IPS DF 19.7 (cell line): ENCODE data around the gene IQUB.
"Not testable (repeated sequence)": the region's sequence is repeated elsewhere in the genome, so short reads cannot be mapped to it uniquely, and the experiment has no call there.

Source experiments
- DNase-seq: peaks from one replicate; pipeline ENCODE4 v3.0.0-alpha.2; 2013; ENCODE audit warnings: low read depth, low spot score

IQUB gene

DNA sequence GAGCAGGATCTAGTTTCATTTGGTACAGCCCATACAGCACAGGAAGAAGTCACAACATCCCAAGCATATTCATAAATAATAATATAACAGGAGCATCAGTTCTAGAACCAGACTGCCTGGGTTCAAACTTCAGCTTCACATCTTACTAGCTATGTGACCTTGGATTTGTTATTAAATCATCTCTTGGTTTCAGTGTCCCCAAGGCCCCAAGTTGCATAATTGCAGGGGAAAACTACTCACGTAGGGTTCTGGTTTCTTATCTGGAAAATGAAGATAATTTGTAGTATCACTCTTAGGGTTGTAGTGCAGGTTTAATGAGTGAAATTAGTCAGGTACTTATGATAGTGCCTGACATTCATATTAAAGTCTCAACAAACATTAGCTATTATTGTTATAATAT is 5.5 kb upstream of the IQUB start:
- DNase-seq: no peak

DNA sequence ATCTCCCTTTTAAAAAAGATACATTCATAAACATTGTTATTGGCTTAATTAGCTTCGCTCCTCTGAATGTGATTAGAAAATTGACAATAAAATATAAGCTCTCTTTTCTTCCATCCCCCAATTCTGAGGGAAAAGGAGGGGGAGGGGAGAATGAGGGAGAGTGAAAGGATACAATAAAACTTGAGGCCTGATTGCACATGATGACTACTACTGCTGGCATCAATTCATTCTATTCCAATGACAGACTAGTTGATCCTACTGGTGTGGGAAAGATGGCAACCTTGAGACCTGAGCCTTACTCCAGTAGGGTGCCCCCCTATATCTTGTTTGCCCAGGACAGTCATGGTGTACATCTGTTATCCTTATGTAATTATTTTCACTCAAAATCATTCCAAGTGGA is 4.5 kb upstream of the IQUB start:
- DNase-seq: no peak

DNA sequence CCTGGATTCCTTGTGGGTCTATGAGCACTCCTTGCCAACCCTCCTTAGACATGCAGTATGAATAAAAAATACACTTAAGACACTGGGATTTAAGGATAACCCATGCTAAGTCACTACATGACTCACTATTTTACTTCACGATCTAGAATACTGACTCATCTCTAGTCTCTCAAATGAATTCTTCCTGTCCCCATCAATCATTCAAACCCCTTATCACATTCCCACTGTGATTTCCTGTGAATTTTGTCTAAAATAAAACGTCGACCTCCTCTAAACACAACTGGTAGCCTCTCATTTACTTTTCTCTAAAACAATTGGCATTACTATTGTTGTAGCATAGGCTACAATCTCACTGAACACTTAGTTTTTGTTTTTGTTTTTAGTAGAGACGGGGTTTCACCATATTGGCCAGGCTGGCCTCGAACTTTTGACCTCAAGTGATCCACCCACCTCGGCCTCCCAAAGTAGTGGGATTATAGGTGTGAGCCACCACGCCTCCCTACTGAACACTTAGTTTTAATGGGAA is 3.9 kb upstream of the IQUB start:
- DNase-seq: no peak

DNA sequence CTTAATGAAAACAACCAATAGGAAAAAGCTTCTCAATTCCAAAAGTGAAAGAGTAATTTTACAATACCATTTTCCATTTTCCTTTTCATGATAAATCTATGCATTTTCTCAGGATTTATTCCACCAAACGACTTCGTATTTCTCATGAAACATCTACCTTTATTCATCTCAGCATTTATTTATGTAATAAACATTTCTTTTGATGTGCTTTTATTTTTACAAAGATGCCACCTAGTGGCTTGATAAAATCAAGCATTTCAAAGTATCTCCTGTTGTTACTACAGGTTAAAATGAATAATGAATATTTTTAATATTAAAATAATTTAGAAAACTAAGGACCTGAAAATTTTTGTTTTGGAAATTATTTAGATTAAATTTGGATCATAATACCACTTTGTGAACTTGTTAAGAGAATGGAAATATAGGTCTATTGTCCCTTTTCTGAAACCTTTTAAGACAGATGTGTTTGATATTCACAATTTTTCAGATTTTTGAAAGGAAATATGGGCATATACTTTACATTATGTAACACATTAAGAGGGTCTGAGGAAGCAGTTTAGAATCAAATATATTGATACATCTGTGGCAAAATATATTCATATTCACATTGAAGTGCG is 2.7 kb upstream of the IQUB start:
- DNase-seq: no peak

DNA sequence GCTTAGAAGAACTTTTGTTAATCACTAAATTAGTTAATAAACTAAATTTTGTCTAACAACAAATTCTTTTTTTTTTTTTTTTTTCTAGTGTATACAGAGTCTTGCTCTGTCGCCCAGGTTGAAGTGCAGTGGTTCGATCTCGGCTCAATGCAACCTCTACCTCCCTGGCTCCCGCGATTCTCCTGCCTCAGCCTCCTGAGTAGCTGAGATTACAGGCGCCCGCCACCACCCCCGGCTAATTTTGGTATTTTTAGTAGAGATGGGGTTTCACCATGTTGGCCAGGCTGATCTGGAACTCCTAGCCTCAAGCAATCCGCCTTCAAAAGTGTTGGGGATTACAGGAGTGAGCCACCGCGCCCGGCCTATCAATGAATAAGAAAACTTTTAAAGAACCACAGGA is 1.1 kb upstream of the IQUB start:
- DNase-seq: no peak

DNA sequence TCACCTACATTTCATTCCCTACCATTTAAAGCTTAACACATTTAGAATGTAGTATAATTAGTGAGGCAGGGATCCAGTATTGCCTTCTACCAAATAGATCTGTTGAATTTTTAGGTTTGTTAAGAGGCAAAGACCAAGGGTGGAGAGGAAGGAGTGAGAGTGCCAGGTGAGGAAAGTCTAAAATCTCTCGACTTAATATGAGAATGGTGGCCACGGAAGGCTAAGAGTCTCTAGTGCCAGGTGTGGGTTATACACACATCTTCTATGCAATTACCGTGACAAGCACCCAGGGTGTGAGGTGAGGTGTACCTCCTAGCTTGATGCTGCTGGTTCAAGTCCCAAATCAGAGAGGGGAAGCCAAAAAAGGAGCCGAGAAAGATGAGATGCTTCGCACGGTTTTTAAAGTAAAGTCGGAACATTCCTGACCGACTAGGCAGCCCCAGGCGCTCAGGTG is 439 bp downstream of the IQUB start:
- DNase-seq: no peak

DNA sequence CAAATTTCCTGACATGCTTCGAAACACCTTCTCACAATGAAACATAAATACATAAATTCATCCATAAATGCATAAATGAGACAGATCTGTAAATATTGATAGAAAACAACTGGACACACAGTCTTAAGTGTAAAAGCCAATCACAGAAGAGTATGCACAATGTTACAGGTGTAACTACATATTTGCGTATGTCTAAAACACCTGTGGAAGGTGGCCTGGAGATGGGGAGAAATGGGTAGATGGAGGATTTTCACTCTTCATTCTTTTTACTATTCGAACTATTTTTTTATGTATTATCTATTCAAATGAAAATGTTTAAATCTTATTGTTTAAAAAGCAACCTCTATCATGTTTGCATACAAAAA is 860 bp downstream of the IQUB start:
- DNase-seq: no peak

DNA sequence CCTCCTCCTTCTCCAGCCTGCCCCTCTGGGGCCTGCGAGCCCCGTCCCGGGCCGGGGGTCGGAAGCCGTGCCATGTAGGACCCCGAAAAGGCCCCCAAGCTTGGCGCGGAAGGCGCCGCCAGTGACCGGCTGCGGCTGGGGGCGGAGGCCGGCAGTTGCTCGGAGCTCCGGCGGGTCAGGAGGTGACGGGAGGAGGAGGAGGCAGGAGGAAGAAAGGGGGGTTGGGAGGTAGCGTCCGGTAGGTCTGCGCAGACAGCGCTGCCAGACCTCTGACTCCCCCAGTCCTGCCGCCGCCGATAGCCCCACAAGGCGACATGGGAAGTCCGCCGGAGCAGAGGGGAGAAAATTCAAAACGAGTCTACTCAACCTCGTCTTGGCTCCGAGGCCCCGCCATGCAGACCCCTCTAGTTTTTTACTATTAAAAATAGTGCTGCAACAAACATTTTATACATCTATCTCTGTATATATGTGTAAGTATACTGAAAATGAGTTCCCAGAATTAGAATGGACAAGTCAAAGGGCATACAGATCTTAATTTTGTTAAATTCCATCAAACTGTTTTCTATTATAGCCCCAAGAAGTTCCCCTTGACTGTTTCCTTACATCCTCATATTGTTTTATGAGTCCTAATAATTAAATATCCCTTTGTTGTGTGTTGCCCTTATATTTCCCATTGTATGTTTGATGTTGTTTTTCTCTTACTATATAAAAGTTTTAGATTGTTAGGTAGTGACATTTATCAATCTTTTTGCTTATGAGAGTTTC is 1.4 kb downstream of the IQUB start:
- DNase-seq: not testable (repeated sequence)

DNA sequence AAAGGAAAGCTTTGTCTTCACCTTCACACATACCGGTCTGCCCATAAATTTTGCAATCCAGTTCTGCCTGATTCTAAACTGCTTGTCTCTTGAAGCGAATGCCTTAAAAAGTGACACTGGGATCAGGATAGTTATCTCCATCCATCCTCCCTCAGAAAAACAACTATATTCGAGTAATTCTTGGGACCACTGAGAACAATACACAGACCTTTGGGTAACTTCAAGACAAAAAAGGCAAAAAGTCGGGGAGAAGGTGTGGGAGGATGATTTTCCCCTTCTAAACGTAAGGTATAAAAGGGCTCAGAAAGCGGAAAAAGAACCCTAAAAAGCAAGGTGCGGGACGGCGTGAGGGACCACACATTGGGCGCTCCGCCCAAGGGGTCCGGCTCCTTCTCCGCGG is 2.1 kb downstream of the IQUB start:
- not testable (repeated sequence) for DNase-seq

DNA sequence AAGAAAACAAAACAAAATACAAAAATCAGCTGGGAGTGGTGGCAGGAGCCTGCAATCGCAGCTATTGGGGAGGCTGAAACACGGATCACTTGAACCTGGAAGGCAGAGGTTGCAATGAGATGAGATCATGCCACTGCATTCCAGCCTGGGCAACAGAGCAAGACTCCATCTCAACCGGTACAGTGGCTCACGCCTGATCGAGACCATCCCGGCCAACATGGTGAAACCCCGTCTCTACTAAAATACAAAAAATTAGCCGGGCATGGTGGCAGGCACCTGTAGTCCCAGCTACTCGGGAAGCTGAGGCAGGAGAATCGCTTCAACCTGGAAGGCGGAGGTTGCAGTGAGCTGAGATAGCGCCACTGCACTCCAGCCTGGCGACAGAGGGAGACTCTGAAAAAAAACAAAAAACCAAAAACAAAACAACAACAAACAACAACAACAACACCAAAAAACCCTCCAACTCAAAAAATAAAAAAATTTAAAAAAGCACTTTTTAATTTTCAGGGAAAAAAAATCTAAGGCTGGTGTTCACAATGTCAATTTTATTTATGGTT is 4.3 kb downstream of the IQUB start:
- DNase-seq: not testable (repeated sequence)

DNA sequence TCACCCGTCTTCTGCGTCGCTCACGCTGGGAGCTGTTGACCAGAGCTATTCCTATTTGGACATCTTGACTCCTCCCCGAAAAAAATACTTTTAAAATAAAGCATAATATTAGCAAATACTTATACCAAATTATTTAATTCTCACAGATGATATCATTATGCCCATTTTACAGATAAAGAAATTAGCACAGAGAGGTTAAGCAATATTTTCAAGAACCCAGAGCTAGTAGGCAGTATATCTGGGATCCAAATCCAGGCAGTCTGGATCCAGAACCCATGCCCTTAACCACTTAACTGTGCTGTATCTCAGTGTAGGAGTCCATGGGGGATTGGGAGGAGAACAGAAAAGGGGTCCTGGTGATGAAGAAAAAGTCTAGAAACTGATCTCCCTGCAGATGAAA is 6.1 kb downstream of the IQUB start:
- no peak for DNase-seq

DNA sequence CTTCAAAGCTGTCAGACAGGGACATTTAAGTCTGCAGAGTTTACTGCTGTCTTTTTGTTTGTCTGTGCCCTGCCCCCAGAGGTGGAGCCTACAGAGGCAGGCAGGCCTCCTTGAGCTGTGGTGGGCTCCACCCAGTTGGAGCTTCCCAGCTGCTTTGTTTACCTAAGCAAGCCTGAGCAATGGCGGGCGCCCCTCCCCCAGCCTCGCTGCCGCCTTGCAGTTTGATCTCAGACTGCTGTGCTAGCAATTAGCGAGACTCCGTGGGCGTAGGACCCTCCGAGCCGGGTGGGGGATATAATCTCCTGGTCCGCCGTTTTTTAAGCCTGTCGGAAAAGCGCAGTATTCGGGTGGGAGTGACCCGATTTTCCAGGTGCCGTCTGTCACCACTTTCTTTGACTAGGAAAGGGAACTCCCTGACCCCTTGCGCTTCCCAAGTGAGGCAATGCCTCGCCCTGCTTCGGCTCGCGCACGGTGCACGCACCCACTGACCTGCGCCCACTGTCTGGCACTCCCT is 6.6 kb downstream of the IQUB start:
- not testable (repeated sequence) for DNase-seq

DNA sequence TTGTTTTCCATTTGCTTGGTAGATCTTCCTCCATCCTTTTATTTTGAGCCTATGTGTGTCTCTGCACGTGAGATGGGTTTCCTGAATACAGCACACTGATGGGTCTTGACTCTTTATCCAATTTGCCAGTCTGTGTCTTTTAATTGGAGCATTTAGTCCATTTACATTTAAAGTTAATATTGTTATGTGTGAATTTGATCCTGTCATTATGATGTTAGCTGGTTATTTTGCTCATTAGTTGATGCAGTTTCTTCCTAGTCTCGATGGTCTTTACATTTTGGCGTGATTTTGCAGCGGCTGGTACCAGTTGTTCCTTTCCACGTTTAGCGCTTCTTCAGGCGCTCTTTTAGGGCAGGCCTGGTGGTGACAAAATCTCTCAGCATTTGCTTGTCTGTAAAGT is 7.9 kb downstream of the IQUB start:
- DNase-seq: not testable (repeated sequence)

DNA sequence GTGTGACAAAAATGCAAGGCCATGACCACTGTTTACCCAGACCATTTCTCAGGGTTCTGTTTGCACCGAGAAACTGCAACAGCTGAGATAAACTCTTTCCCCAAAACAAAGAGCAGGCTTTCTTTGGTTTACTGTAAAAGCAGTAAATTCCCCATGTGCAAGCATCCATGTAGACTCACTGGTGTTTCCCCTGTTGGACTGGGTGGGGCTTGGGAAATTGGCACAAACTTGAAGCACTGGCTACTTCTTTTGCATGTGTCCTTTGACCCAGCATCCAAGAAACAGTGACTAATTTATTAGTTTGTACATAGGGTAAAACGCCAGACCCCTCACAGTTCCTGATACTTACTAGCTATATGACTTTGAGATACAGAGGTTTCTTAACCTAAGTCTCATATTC is 12.3 kb downstream of the IQUB start:
- no peak for DNase-seq

DNA sequence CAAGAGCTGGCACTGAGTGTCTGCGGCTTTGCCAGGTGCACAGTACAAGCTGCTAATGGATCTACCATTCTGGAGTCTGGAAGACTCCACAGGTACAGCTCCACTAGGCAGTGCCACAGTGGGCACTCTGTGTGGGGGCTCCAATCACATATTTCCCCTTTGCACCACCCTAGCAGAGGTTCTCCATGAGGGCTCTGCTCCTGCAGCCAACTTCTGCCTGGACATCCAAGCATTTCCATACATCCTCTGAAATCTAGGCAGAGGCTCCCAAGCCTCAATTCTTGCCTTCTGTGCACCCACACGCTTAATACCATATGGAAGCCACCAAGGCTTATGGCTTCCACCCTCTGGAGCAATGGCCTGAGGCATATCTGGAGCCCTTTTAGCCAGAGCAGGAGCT is 29.2 kb downstream of the IQUB start:
- DNase-seq: no peak

DNA sequence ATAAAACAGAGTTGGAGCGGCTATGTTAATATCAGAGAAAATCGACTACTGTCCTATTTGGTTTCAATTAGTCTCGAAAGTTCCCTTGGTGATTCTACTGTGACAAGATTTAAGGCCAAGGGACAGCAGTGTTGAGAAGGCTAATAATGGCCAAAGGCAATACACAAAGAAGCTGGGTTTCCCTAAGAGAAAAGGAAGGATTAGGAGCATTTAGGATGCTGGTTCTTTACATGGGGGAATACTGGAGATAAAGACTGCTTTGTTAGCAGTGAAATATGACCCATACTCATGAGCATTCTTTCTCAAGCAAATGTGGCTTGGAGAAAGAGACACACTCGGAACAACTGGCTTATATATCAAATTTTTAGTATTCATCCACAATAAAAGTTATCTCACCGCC is 32.2 kb downstream of the IQUB start:
- DNase-seq: no peak

DNA sequence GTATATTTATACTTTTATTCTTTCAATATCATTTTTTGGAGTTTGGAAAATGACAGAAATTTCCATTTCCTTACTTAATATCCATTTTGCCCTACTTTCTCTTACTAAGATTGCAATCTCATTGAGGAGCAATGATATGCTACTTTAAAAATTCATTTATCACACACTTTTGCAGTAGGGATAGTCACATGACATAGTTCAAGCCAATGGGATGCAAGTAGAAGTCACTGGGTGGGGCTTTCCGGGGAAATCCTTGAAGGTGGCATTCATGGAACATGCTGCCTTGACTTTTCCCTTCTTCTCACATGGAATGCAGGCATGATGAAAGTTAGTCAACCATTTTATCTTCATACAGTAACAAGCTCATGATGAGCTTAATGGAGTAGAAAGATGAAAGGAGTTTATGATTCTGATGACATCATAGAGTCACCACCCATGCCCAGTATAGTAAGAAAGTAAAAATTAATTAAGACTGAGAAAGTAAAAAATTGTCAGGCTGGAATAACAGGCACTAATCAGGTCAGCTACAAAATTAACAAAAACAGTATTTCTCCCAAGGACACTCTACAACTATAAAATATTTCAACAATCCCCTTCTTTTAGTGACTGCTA is 33.4 kb downstream of the IQUB start:
- DNase-seq: no peak

DNA sequence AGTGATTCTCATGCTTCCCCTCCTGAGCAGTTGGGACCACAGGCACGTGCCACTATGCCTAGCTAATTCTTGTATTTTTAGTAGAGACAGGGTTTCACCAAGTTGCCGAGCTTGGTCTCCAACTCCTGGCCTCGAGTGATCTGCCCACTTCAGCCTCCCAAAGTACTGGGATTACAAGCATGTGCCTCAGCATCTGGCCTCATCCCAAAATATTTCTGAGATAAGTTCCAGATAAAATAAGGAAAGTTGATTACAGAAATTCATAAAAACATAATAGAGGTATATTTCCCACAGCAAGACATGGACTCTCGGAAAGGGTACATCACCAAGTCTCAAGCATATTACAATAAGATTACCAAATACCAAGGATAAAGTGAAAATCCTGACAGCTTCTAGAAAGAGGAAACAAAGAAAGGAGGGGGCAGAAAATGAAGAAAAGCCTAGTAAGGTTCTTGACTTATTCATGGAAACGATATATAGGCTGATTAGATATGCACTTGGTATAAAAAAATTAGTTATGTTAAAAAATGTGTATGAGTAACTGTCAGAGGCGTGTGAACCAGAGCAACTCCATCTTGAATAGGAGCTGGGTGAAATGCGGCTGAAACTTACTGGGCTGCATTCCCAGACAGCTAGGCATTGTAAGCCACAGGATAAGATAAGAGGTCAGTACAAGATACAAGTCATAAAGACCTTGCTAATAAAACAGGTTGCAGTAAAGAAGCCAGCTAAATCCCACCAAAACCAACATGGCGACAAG is 35.0 kb downstream of the IQUB start:
- DNase-seq: no peak

DNA sequence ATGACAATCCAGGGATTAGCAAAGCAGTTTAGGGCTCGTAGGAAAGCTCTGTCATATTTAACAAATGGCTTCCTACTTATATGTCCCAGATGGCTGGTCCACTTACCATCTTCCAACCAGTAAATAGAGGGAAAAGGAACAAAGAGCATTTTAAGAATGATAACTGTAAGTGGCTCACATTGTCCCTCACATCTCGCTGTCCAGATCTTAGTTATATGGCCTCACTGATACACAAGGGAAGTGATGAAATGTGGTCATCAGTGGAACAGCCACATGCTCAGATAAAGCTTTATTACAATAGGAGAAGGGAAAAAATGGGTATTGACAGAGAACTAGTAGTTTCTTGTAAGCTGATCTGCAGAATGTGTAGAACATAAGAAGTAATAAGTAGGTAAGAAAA is 35.8 kb downstream of the IQUB start:
- no peak for DNase-seq

DNA sequence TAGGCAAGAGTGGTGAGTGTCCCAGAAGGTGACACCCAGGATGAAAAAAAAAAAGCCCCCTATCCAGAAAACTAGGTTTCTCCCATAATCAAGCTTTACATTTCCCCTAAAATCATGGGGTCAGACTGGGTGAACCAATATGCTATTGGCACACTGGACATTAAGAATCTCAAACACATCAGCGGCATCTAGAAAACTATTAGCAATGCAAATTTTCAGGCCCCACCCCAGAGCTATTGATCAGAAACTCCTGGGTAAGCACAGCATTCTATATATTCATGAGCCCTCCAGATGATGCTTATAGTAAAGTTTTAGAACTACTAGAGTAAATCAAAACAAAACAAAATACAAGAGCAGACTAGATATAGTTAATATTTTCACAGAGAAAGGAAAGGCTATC is 36.4 kb downstream of the IQUB start:
- no peak for DNase-seq

DNA sequence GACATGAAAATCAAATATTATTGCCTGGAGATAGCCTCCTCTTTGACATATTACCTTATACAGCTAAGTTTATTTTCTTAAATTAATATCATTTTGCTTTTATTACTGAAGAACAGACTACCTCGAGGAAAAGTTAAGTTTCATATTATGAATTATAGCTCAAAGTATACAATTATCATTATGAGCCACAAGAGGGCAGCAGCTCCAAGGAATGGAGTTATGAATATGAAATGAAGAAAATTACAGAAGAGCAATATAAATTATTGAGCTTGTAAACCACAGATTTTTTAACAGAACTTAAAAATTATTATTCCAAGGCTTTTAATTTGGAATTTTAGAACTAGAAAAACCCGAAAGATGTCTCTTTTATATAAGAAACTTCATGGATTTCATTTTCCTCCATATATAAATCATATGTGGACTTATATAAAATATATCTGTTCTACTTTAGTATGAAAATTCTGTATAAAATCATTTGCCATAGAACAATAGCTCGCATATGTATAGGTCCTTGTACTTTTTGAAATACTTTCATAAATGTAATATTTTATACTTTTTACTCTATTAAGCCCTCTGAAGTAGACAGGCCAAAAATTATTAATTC is 40.1 kb downstream of the IQUB start:
- no peak for DNase-seq
